H7 (cell line): ENCODE results near the gene SERPINB8. TPM values are rescaled to one million over a fixed set of nuclear protein-coding genes. Genes with fewer than 3 reads are reported as not detected.
"Not testable (repeated sequence)": the region's sequence is repeated elsewhere in the genome, so short reads cannot be mapped to it uniquely, and the experiment has no call there.

Experiments used
- DNase-seq: peaks from one replicate; pipeline ENCODE4 v3.0.0; 2012
- H3K27me3 ChIP-seq: 2 replicates; pipeline ENCODE4 v1.6.0; 2011; ENCODE audit warnings: mild to moderate bottlenecking, low read length; ENCODE audit not compliant: control insufficient read depth, insufficient read depth
- H3K36me3 ChIP-seq: replicated peaks from 2 replicates; pipeline ENCODE4 v1.5.1; 2011; ENCODE audit warnings: low read length; ENCODE audit not compliant: control insufficient read depth, insufficient read depth
- H3K4me3 ChIP-seq: 2 replicates; pipeline ENCODE4 v1.5.1; 2011; ENCODE audit warnings: low read depth, mild to moderate bottlenecking, control low read depth, low read length, moderate library complexity; ENCODE audit not compliant: insufficient read depth
- total RNA-seq: library from RNA; depleted of rRNA; stranded (reverse); fragments of >200 nt; shearing (Covaris generic); gene quantifications from 2 replicates; pipeline ENCODE4 v1.2.3, GENCODE V29; 2014; rRNA removed

SERPINB8 gene
- 0.07 and 1.6 TPM in 2 replicates for total RNA-seq

- no peaks in the 10 kb centered on the region for H3K36me3 ChIP-seq
- peaks cover 16% of the 10 kb centered on the region for H3K27me3 ChIP-seq
- peak; percentile 92 for DNase-seq
- H3K4me3 ChIP-seq: peak within 1 kb of the TSS; percentile 71
These were observed at the start of gene SERPINB8 for GRCh38 chr18:63969942-63970808. TSS of gene SERPINB8 (plus strand) at chr18:63970081. CDS start at chr18:63978309, 8,228 bp downstream.

GRCh38 chr18:63922049-63922448 lies 47.8 kb upstream of the SERPINB8 start:
- no peaks in the 10 kb centered on the region for H3K36me3 ChIP-seq
- H3K27me3 ChIP-seq: no peaks in the 10 kb centered on the region
- H3K4me3 ChIP-seq: no peak overlapping the region
- DNase-seq: no peak

- no peak overlapping the region for H3K4me3 ChIP-seq
- no peaks in the 10 kb centered on the region for H3K36me3 ChIP-seq
- no peak for DNase-seq
- H3K27me3 ChIP-seq: no peaks in the 10 kb centered on the region
These were observed 45.3 kb upstream of the SERPINB8 start for GRCh38 chr18:63924551-63924950.

- H3K36me3 ChIP-seq: no peaks in the 10 kb centered on the region
- H3K27me3 ChIP-seq: no peaks in the 10 kb centered on the region
- no peak for DNase-seq
- no peak overlapping the region for H3K4me3 ChIP-seq
These were observed 41.5 kb upstream of the SERPINB8 start for GRCh38 chr18:63928331-63928730.

- H3K36me3 ChIP-seq, DNase-seq, H3K4me3 ChIP-seq, H3K27me3 ChIP-seq: not testable (repeated sequence)
These were observed 40.5 kb upstream of the SERPINB8 start for GRCh38 chr18:63929369-63929768.

- DNase-seq: no peak
- no peak overlapping the region for H3K4me3 ChIP-seq
- H3K36me3 ChIP-seq: no peaks in the 10 kb centered on the region
- peaks cover 4% of the 10 kb centered on the region; the same call in 1 of the 2 replicates for H3K27me3 ChIP-seq
These were observed 39.0 kb upstream of the SERPINB8 start for GRCh38 chr18:63930773-63931354.

- H3K27me3 ChIP-seq: peaks cover 31% of the 10 kb centered on the region
- H3K36me3 ChIP-seq: no peaks in the 10 kb centered on the region
- H3K4me3 ChIP-seq: peak overlapping the region; percentile 39
- peak; percentile 87 for DNase-seq
These were observed 33.5 kb upstream of the SERPINB8 start for GRCh38 chr18:63936156-63936931.

- no peaks in the 10 kb centered on the region for H3K36me3 ChIP-seq
- H3K27me3 ChIP-seq: peaks cover 31% of the 10 kb centered on the region
- no peak for DNase-seq
- H3K4me3 ChIP-seq: peak overlapping the region; percentile 39
These were observed 32.9 kb upstream of the SERPINB8 start for GRCh38 chr18:63936932-63937393.

- Histone ChIP-seq H3K27me3 (peaks cover 29% of the 10 kb centered on the region), H3K36me3 (no peaks in the 10 kb centered on the region), H3K4me3 (no peak overlapping the region; the same call in 1 of the 2 replicates)
These were observed 29.9 kb upstream of the SERPINB8 start for GRCh38 chr18:63940008-63940407.

GRCh38 chr18:63940543-63941050 lies 29.3 kb upstream of the SERPINB8 start:
- Histone ChIP-seq H3K4me3 (peak overlapping the region; percentile 26; the same call in 1 of the 2 replicates), H3K27me3 (peaks cover 29% of the 10 kb centered on the region)
- H3K36me3 ChIP-seq: not testable (repeated sequence)
- DNase-seq: peak; percentile 8

More at GRCh38 chr18:63940008-63940407, 29.9 kb upstream of the SERPINB8 start:
- no peak for DNase-seq

GRCh38 chr18:63947051-63947790 lies 22.7 kb upstream of the SERPINB8 start:
- Histone ChIP-seq H3K4me3 (no peak overlapping the region), H3K27me3 (peaks cover 4% of the 10 kb centered on the region; the same call in 1 of the 2 replicates), H3K36me3 (no peaks in the 10 kb centered on the region)
- DNase-seq: no peak

GRCh38 chr18:63949068-63949737 lies 20.7 kb upstream of the SERPINB8 start, which contains the start of gene HMSD:
TSS of gene HMSD (plus strand) at chr18:63949301. CDS start at chr18:63953456, 4,155 bp downstream.
- peak within 1 kb of the TSS; percentile 44 for H3K4me3 ChIP-seq
- DNase-seq: peak; percentile 88
- no peaks in the 10 kb centered on the region for H3K36me3 ChIP-seq
- peaks cover 4% of the 10 kb centered on the region for H3K27me3 ChIP-seq

- no peak overlapping the region for H3K4me3 ChIP-seq
- H3K36me3 ChIP-seq: no peaks in the 10 kb centered on the region
- no peak for DNase-seq
- peaks cover 4% of the 10 kb centered on the region for H3K27me3 ChIP-seq
These were observed 18.6 kb upstream of the SERPINB8 start for GRCh38 chr18:63951302-63951705.
